Activated T-cell treated with anti-CD3 and anti-CD28 coated beads, Interleukin-2, amount 50 U/mL, for 48 hours (primary cell): ENCODE measurements around the gene TRMT44.
"Not testable (repeated sequence)": the region's sequence is repeated elsewhere in the genome, so short reads cannot be mapped to it uniquely, and the experiment has no call there.

Source experiments
- DNase-seq, 2 experiments: peaks; one replicate each; pipeline ENCODE4 v3.0.0-alpha.2; 2020

The TRMT44 gene

DNA sequence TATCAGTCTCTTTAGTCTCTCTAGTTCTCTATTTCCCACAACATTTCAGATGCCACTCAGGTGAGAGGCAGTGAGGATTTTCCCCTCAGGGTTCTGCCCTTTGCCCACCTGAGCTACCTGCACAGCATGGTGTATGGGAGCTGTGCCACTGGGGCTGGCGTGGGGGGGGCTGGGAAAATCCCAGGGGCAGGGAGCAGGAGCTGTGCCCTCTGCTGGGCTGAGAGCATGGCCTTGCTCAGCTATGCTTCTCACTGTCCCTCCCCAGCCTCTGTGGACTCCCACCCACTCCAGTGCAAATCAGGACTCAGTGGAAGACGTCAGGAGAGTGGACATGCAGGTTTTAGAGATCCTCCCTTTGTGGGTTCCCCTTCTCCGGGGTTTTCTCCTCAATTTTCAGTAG, 57.2 kb downstream of the TRMT44 start:
- no peak for DNase-seq

DNA sequence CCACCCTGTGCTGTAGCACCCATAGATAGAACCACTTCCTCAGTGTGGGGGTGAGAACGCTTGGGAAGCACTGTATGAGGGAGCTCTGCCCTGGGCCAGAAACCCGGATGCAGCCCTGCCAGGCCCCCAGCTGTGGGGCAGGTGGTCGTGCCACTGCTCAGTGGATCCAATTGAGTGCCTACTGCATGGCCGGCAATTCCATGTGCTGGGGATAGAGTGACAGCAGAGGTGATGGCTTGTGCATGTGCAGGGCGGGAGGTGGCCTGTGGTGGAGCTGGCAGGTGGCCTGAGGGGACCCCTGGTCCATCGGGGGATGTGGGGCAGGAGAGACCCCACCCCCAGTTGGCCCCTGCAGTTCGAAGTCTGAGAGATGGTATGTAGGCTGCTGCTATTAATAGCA, 60.4 kb downstream of the TRMT44 start:
- DNase-seq, result no peak

- DNase-seq, result no peak
These were observed 61.2 kb downstream of the TRMT44 start for GRCh38 chr4:8501781-8502180.

- DNase-seq, result no peak
These were observed 61.8 kb downstream of the TRMT44 start for GRCh38 chr4:8502371-8502770.

DNA sequence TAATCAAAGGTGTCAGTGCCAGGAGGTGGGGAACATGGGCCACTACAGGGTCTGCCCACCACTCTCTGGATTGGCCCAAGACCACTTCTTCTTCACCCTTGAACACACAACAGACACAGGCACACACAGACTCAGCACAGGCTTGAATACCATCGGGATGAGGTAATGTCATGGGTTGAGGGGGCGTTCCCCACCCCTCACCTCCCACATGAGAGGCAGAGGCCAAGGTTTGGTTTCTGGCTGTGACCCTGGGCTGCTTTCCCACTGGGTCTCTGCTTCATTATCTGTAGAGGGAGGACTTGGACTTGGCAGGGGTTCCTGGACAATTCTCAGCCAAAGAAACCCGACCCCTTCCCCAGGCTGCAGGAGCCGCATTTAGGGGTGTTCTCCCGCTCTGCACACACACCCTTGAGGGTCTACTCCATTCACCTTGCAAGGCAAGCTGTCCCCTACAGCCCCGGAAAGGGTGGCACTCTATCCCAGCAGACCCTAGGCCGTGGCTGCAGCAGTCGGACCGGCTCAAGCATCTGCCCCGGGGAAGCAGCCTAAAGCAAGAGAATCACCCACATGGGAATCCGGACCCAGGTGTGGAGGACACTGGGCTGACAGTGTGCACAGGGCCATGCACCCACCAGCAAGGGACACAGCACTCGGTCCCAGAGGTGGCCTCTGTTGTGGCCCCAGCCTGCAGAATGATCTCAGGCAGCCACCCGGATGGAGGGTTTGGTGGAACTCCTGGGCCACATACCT, 62.4 kb downstream of the TRMT44 start:
- no peak for DNase-seq

DNA sequence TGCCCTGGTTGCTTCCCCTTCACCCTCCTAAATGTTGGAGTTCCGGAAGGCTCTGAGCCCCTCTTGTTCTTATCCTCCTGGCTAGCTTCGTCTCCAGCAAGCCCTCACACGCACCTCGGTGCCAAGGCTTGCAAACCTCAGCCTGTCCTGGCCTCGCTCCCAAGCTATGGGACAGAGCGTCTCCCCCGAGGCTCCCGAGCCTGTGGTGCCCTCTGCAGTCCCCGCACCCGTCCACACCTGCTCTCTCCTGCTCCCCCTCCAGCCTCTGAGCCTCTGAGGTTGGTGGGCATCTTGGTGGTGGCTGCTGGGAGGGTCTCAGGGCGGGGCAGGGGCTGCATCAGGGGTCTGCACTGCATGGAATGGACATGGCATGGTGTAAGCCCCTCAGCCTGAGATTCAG, 63.2 kb downstream of the TRMT44 start:
- no peak for DNase-seq

- DNase-seq, result no peak
These were observed 63.9 kb downstream of the TRMT44 start for GRCh38 chr4:8504279-8505007.

DNA sequence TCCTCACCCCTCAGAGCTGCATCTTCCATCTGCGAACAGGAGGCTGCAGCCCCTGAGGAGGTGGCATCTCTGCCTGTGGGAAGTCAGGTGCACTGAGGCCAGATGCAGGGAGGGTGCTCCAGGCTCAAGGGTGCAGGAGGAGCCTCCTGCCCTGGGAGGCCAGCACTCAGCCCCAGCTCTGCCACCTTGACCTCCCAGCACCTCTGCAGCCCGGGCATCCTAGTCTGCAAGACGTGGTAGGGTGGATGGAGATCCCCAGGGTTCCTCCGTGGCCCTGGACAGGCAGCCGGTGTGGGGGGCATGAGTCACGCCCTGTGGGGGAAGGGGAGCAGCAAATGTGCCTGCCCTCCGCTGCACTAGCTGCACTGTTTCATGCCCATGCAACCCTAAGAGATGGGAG, 64.7 kb downstream of the TRMT44 start:
- DNase-seq, result no peak

DNA sequence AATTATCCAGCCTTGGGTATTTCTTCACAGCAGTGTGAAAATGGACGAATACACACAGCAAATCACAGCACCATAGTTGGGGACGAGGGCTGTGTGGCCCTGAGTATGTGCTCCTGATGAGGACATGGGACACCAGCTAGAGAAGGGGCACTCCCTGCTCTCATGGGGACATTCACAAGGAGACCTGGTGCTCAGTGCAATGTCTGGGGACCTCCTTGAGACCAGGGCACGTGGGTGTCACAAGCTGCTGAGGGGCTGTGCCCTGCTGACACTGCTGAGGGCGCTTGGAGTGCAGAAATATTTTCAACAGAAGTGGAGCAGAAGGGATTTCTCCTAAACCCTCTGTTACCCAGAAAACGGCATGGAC, 65.4 kb downstream of the TRMT44 start:
- no peak for DNase-seq

GRCh38 chr4:8506373-8507195, 66.0 kb downstream of the TRMT44 start:
- no peak for DNase-seq

- DNase-seq, result no peak
These were observed 66.6 kb downstream of the TRMT44 start for GRCh38 chr4:8507196-8507570.

- no peak for DNase-seq
These were observed 67.0 kb downstream of the TRMT44 start for GRCh38 chr4:8507624-8508023.

DNA sequence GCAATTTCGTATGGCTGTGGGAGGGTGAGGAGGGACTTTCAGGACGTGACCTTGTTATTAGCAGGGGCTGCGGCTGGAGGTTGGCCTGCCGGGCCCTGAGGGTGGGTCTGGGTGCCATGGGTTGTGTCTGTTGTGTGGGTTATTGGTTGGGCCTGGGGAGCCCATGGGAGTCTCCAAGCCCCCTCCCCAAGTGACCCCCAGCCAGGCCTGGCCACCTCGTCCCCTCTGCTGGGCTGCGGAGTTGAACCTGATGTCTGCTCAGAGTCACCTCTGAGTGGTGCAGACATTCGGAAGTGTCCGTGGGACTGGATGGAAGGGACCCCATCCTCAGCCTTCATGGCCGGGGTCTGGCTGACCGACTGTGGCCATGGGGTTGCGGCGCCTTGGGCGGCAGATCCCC, 67.7 kb downstream of the TRMT44 start:
- no peak for DNase-seq

DNA sequence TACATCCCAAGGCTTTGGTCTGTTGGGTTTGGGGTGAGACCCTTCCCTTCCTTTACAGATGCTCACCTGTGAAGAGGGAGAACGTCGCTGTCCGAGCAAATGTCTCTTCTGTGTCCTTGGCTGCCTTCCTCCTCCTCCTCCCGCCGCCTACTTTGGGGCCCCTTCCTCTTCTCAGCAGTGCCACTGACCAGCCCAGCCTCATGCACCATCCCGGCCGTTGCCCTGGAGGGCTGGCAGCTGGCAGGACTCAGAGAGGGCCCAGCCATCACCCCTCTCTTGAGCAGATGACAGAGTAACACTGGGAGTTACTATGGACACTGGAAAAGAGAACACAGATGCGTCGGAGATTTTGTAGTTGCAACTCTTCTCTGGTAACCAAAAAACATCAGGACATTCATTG, 68.2 kb downstream of the TRMT44 start:
- no peak for DNase-seq

GRCh38 chr4:8509311-8509950, 68.9 kb downstream of the TRMT44 start:
- no peak for DNase-seq

GRCh38 chr4:8510191-8510590, 69.6 kb downstream of the TRMT44 start:
- DNase-seq, result no peak

DNA sequence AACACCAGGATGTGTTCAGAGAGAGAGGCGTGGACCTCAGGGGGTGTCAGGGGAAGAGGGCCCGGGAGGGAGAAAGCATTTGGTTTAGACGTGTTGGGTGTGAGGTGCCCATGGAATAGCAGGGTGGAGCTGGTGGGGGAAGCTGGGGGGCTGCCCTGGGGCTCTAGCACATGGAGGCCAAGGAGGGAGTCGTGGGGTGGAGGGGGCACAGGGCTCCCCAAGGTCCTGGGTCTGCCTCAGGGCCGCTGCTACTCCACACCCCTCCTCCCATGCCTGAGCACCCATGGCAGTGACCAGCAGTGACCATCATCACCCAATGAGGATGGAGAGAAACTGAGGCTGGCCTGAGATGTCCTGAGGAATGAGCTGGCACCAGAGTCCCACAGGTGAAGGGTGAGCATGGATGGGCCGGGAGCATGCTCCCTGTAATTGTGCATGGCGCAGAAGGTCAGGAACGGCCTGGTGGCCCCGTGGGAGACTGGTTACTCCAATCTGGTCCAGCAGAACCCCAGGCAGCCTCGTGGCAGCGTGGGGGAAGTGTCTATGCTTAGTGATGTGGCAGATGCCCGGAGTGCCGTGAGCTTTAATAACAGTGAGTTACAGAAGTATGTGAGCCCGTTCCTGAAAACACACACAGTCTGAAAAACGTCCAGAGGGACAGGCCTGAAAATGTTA, 70.2 kb downstream of the TRMT44 start:
- DNase-seq, result no peak

GRCh38 chr4:8512510-8512909, 71.9 kb downstream of the TRMT44 start:
- no peak for DNase-seq

- not testable (repeated sequence) for DNase-seq
These were observed 72.5 kb downstream of the TRMT44 start for GRCh38 chr4:8513080-8513479.

GRCh38 chr4:8513931-8514330, 73.4 kb downstream of the TRMT44 start:
- no peak for DNase-seq

DNA sequence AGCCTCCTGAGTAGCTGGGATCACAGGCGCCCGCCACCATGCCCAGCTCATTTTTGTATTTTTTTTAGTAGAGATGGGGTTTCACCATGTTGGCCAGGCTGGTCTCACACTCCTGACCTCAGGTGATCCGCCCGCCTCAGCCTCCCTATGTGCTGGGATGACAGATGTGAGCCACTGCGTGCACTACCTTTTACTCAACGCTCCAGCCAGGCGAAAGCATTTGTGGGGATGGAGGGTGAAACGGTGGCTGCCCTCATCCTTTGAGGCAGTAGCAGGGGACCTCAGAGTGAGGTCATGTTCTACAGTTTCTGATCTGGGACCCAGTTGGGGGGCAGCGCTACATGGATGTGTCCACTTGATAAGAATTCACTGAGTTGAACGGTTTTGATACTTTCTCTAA, 73.8 kb downstream of the TRMT44 start:
- no peak for DNase-seq

GRCh38 chr4:8515316-8516060, 74.9 kb downstream of the TRMT44 start:
- DNase-seq, result no peak
